C4-2B (cell line): ENCODE data around the gene HOPX.
"Not testable (repeated sequence)": the region's sequence is repeated elsewhere in the genome, so short reads cannot be mapped to it uniquely, and the experiment has no call there.

Experiments used
- H3K27ac ChIP-seq: fragments of 450-650 bp; 2 replicates; pipeline ENCODE4 v1.5.1; 2017
- CTCF ChIP-seq: fragments of 450-650 bp; conservative IDR thresholded peaks from 2 replicates; pipeline ENCODE4 v1.5.1; 2017; ENCODE audit warnings: mild to moderate bottlenecking
- ZFX ChIP-seq: fragments of 450-650 bp; IDR thresholded peaks from 2 replicates; pipeline ENCODE4 v1.6.1; 2017

HOPX gene

GRCh38 chr4:56611501-56611900 lies 69.6 kb downstream of the HOPX start:
- TF ChIP-seq ZFX (no peak), CTCF (no peak)
- no peak overlapping the region for H3K27ac ChIP-seq

GRCh38 chr4:56610170-56610569 lies 70.9 kb downstream of the HOPX start:
- H3K27ac ChIP-seq: not testable (repeated sequence)

- TF ChIP-seq ZFX (no peak), CTCF (no peak)
- H3K27ac ChIP-seq: no peak overlapping the region
Measured at GRCh38 chr4:56607926-56608325, 73.2 kb downstream of the HOPX start.

- no peak overlapping the region for H3K27ac ChIP-seq
- TF ChIP-seq CTCF: no peak
- no peak for TF ChIP-seq ZFX
Measured at GRCh38 chr4:56606385-56606784, 74.7 kb downstream of the HOPX start.

GRCh38 chr4:56605464-56605863 lies 75.6 kb downstream of the HOPX start:
- H3K27ac ChIP-seq: not testable (repeated sequence)

GRCh38 chr4:56603297-56603696 lies 77.8 kb downstream of the HOPX start:
- TF ChIP-seq ZFX (no peak), CTCF (no peak)

More at GRCh38 chr4:56603297-56603696, 77.8 kb downstream of the HOPX start:
- no peak overlapping the region for H3K27ac ChIP-seq
